Astrocyte (in vitro differentiated cells and primary cell): ENCODE results near the gene ITM2A. TPM values are rescaled to one million over a fixed set of nuclear protein-coding genes. Genes with fewer than 3 reads are reported as not detected.
A peak's percentile ranks its signal among the peaks of the same experiment; 100 is the strongest.

ENCODE experiments used
- DNase-seq: peaks from one replicate; pipeline ENCODE4 v3.0.0-alpha.2; 2010; ENCODE audit warnings: low read depth
- FAIRE-seq: peaks from 2 replicates; lab custom pipeline; 2011; peaks lifted over from hg19 to GRCh38; lab: Jason Lieb, UNC
- H2AFZ ChIP-seq: 2 replicates; pipeline ENCODE4 v1.6.0; 2012; ENCODE audit warnings: low read depth, low read length, inconsistent platforms
- H3K27ac ChIP-seq: 2 replicates; pipeline ENCODE4 v1.5.1; 2011; ENCODE audit warnings: low read depth, low read length, inconsistent platforms
- H3K27me3 ChIP-seq: 2 replicates; pipeline ENCODE4 v1.6.0; 2011; ENCODE audit warnings: low read length, inconsistent platforms; ENCODE audit not compliant: insufficient read depth
- H3K36me3 ChIP-seq: 2 replicates; pipeline ENCODE4 v1.5.1; 2011; ENCODE audit warnings: low read length, inconsistent platforms; ENCODE audit not compliant: insufficient read depth
- H3K4me1 ChIP-seq: 2 replicates; pipeline ENCODE4 v1.5.1; 2011; ENCODE audit warnings: low read length, inconsistent platforms; ENCODE audit not compliant: insufficient read depth
- H3K4me2 ChIP-seq: 2 replicates; pipeline ENCODE4 v1.6.0; 2012; ENCODE audit warnings: low read length, inconsistent platforms
- H3K4me3 ChIP-seq: 2 replicates; pipeline ENCODE4 v1.5.1; 2011; ENCODE audit warnings: low read depth, mild to moderate bottlenecking, low read length, inconsistent platforms; ENCODE audit not compliant: insufficient read depth
- H3K79me2 ChIP-seq: 2 replicates; pipeline ENCODE4 v1.6.0; 2012; ENCODE audit warnings: mild to moderate bottlenecking, low read length, inconsistent platforms; ENCODE audit not compliant: insufficient read depth
- H3K9ac ChIP-seq: 2 replicates; pipeline ENCODE4 v1.6.0; 2012; ENCODE audit warnings: mild to moderate bottlenecking, low read length, inconsistent platforms
- H3K9me3 ChIP-seq: 2 replicates; pipeline ENCODE4 v1.5.1; 2012; ENCODE audit warnings: low read depth, mild to moderate bottlenecking, low read length, inconsistent platforms; ENCODE audit not compliant: insufficient read depth
- H4K20me1 ChIP-seq: 2 replicates; pipeline ENCODE4 v1.6.0; 2012; ENCODE audit warnings: low read length, inconsistent platforms; ENCODE audit not compliant: insufficient read depth
- H3K27ac Mint-ChIP-seq: one replicate; pipeline ENCODE4 v1.8.0; 2021; ENCODE audit warnings: mild to moderate bottlenecking, mixed read lengths; ENCODE audit not compliant: unreplicated experiment
- H3K27me3 Mint-ChIP-seq: one replicate; pipeline ENCODE4 v1.8.0; 2021; ENCODE audit warnings: low read depth, mixed read lengths; ENCODE audit not compliant: unreplicated experiment
- H3K36me3 Mint-ChIP-seq: one replicate; pipeline ENCODE4 v1.8.0; 2021; ENCODE audit warnings: low read depth, mixed read lengths; ENCODE audit not compliant: unreplicated experiment
- H3K4me1 Mint-ChIP-seq: one replicate; pipeline ENCODE4 v1.8.0; 2021; ENCODE audit warnings: low read depth, mixed read lengths; ENCODE audit not compliant: unreplicated experiment
- H3K4me3 Mint-ChIP-seq: one replicate; pipeline ENCODE4 v1.8.0; 2021; ENCODE audit warnings: mild to moderate bottlenecking, moderate library complexity, mixed read lengths; ENCODE audit not compliant: unreplicated experiment
- H3K9me3 Mint-ChIP-seq: one replicate; pipeline ENCODE4 v1.8.0; 2021; ENCODE audit warnings: mild to moderate bottlenecking, mixed read lengths; ENCODE audit not compliant: unreplicated experiment
- CTCF ChIP-seq: IDR thresholded peaks from 2 replicates; pipeline ENCODE4 v1.5.1; 2011; ENCODE audit warnings: low read depth, mild to moderate bottlenecking, inconsistent platforms, low read length, moderate library complexity; ENCODE audit not compliant: insufficient read depth
- EZH2 ChIP-seq: IDR thresholded peaks from 2 replicates; pipeline ENCODE4 v1.6.1; 2012; ENCODE audit warnings: mild to moderate bottlenecking, low read length, inconsistent platforms; ENCODE audit not compliant: insufficient read depth
- total RNA-seq: library from RNA; stranded (reverse); gene quantifications from 2 replicates; pipeline ENCODE4 v1.2.1, GENCODE V29; 2021

ITM2A gene
- total RNA-seq, 1 donor from 2014 or later: 40.7 TPM

- Mint-ChIP-seq H3K27ac (no peak overlapping the region), H3K9me3 (no peaks in the 10 kb centered on the region), H3K36me3 (no peaks in the 10 kb centered on the region), H3K4me1 (no peaks in the 10 kb centered on the region), H3K4me3 (no peak overlapping the region), H3K27me3 (no peaks in the 10 kb centered on the region)
- H3K4me2 ChIP-seq: no peak overlapping the region
- no peaks in the 10 kb centered on the region for H4K20me1 ChIP-seq
- H3K4me1 ChIP-seq: no peaks in the 10 kb centered on the region
- H3K27me3 ChIP-seq: no peaks in the 10 kb centered on the region
- no peaks in the 10 kb centered on the region for H3K36me3 ChIP-seq
- no peak overlapping the region for H3K4me3 ChIP-seq
- no peak for DNase-seq
- H3K9ac ChIP-seq: no peak overlapping the region
- H2AFZ ChIP-seq: no peak overlapping the region
- H3K27ac ChIP-seq: no peak overlapping the region
- no peaks in the 10 kb centered on the region for H3K9me3 ChIP-seq
- TF ChIP-seq EZH2: no peak
- FAIRE-seq: peak; percentile 84
- H3K79me2 ChIP-seq: no peaks in the 10 kb centered on the region
Observed at GRCh38 chrX:79412972-79413371, 45.8 kb upstream of the ITM2A start.

GRCh38 chrX:79412166-79412565 is 45.0 kb upstream of the ITM2A start:
- FAIRE-seq (peak; percentile 76), DNase-seq (no peak)
- TF ChIP-seq EZH2 (no peak), CTCF (no peak)
- Histone ChIP-seq H3K4me3 (no peak overlapping the region), H3K27ac (no peak overlapping the region), H3K9ac (no peak overlapping the region), H4K20me1 (no peaks in the 10 kb centered on the region), H3K36me3 (no peaks in the 10 kb centered on the region), H2AFZ (no peak overlapping the region), H3K79me2 (no peaks in the 10 kb centered on the region), H3K4me1 (no peaks in the 10 kb centered on the region), H3K27me3 (no peaks in the 10 kb centered on the region), H3K9me3 (no peaks in the 10 kb centered on the region), H3K4me2 (no peak overlapping the region)
- Mint-ChIP-seq H3K4me3 (no peak overlapping the region), H3K4me1 (no peaks in the 10 kb centered on the region), H3K27me3 (no peaks in the 10 kb centered on the region), H3K9me3 (no peaks in the 10 kb centered on the region), H3K27ac (no peak overlapping the region), H3K36me3 (no peaks in the 10 kb centered on the region)

- Histone ChIP-seq H3K9me3 (no peaks in the 10 kb centered on the region), H3K4me2 (no peak overlapping the region), H3K27ac (no peak overlapping the region), H3K79me2 (no peaks in the 10 kb centered on the region), H3K4me3 (no peak overlapping the region), H3K4me1 (no peaks in the 10 kb centered on the region), H4K20me1 (no peaks in the 10 kb centered on the region), H2AFZ (no peak overlapping the region), H3K27me3 (no peaks in the 10 kb centered on the region), H3K36me3 (no peaks in the 10 kb centered on the region), H3K9ac (no peak overlapping the region)
- no peak overlapping the region for H3K4me3 Mint-ChIP-seq
- TF ChIP-seq EZH2: no peak
- TF ChIP-seq CTCF: no peak
- H3K36me3 Mint-ChIP-seq: no peaks in the 10 kb centered on the region
- no peaks in the 10 kb centered on the region for H3K4me1 Mint-ChIP-seq
- no peaks in the 10 kb centered on the region for H3K27me3 Mint-ChIP-seq
- no peaks in the 10 kb centered on the region for H3K9me3 Mint-ChIP-seq
- DNase-seq (no peak), FAIRE-seq (peak; percentile 13)
- no peak overlapping the region for H3K27ac Mint-ChIP-seq
Observed at GRCh38 chrX:79409657-79410056, 42.5 kb upstream of the ITM2A start.
